HG02938 (cell line): ENCODE measurements around the gene CDKN2B.
"Not testable (repeated sequence)": the region's sequence is repeated elsewhere in the genome, so short reads cannot be mapped to it uniquely, and the experiment has no call there.

ENCODE experiments used
- ATAC-seq: cut with Tn5 transposase; IDR thresholded peaks from one replicate; pipeline ENCODE4 v1.9.1; 2021; ENCODE audit warnings: mild to moderate bottlenecking, moderate library complexity; ENCODE audit not compliant: unreplicated experiment

Gene CDKN2B

DNA sequence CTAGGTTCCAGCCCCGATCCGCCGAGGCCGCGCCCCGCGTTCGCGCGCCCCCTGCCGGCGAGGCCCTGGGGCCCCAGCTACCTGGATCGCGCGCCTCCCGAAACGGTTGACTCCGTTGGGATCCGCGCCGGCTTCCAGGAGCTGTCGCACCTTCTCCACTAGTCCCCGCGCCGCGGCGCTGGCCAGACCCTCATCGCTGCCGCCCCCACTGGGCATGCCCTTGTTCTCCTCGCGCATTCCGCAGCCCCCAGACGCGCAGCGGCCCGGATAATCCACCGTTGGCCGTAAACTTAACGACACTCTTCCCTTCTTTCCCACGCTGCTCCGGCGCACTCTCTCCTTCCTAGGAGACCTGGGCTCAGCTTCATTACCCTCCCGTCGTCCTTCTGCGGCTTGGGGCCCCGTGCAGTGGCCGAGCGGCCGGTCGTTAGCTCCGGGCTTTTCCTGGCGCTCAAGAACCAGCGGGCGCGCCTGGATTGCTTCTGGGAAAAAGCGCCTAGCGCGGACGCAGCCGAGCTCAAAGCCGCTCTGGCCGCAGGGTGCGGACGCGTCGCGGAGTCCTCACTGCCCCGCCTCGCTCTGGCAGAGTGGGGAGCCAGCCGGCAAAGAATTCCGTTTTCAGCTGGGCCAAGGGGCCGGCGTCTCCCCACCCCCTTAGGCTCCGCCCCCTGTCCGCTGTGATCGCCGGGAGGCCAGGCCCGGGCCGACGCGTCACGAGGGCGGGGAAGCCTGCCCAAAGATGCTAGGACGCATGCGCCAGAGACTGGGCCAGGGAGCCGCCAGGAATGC is at the start of gene CDKN2B:
Gene CDKN2B, minus strand, starts transcription at position 589 of the 789 bp plus-strand sequence. Its CDS starts 352 bp downstream, at position 237.
- ATAC-seq, result peak; percentile 84

DNA sequence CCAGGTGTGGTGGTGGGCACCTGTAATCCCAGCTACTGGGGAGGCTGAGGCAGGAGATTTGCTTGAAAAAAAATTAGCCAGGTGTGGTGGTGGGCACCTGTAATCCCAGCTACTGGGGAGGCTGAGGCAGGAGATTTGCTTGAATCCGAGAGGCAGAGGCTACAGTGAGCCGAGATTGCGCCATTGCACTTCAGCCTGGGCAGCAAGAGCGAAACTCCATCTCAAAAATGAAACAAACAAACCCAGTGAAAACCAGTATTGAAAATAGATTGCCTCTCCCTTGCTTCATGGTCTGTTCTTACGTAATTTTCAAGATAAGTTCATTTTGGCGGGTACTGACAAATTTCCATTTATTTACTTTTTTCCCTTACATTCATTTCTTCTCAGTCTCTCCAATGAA is 48.9 kb upstream of the CDKN2B start:
- ATAC-seq, result not testable (repeated sequence)

GRCh38 chr9:22056402-22056801 is 47.3 kb upstream of the CDKN2B start:
- ATAC-seq, result no peak

DNA sequence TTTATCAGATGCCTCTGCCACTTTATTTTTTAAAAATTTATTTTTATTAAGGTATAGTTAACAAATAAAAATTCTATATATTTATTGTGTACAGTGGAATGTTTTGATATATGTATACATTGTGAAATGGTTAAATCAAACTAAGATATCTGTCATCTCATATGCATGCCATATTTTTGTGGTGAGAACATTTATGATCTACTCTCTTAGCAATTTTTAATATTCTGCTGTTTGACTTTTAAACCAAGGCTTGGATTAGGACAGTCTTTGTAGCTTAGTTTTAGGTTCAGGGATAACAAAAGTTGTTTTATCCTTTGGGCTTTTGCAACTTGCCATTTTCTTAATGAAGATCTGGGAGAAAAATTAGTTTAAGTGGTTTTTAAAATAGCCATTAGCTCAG is 46.0 kb upstream of the CDKN2B start:
- ATAC-seq, result no peak

DNA sequence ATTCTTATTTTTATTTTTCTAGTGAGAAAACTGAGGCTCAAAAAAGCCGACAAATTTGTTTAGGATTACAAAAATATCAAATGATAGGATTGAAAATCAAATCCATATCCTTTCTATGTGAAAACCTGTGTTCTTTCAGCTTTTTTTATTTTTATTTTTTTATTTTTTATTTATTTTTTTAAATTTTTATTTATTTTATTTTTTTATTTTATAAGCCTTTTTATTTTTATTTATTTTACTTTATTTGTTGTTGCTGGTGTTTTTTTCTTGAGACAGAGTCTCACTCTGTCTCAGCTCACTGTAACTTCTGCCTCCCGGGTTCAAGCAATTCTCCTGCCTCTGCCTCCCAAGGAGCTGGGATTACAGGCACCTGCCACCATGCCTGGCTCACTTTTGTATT is 45.4 kb upstream of the CDKN2B start:
- no peak for ATAC-seq

- no peak for ATAC-seq
These were observed 45.0 kb upstream of the CDKN2B start for GRCh38 chr9:22054076-22054475.

DNA sequence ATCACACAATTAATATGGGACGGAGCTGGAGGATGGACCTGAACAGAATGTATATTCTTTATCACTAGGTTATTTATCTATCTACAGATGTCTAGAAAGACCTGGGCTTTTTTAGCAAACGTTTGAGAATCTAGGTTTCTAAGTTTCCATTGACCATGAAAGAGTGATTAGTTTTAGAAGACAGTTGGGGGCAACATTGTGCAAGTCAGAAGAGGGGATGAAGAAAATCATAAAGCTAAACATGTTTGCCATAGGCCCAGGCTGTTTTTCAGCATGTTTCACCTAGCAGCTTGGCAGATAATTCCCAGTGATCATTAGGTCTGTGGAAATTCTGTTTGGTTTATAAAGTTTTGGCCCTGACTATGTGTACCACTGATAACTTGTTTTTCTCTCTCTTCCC is 44.1 kb upstream of the CDKN2B start:
- no peak for ATAC-seq

- peak; percentile 55 for ATAC-seq
These were observed 43.4 kb upstream of the CDKN2B start for GRCh38 chr9:22052376-22052945.

DNA sequence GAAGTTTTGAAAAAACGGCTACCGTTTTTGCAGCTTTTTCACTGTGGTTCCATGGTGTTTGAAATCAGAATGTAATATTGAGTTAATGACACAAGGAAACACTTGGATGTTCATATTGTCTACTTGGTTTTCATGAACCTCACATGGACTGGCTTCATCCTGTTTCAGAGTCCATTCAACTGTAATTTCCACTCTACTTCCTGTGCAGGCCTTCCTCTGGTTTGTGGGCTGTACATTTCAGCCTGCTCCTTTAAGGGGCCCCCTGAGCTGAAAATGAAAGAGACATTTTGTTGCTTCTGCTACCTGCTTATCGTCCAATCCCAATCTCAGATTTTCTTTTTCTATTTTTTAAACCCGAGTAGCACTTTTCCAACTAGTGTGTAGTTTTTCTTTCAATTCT is 41.8 kb upstream of the CDKN2B start:
- peak; percentile 88 for ATAC-seq

DNA sequence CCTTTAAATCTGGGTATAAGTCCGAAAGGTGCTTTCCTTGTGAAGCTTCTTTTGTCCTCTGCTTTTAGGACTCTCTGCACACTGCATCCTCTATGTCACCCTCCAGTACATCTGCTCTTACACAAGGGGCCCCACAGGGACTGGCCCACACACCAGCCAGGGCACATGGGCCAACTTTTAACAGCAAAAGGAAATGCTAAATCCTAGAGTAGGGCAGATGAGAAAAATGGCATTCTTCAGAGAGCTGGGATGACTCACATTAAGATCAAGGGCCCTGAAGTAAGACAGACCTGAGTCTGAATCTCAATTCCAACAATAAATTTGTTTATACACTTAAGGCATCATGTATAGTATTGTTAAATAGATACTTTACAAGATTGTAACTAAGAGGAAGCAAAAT is 40.3 kb upstream of the CDKN2B start:
- no peak for ATAC-seq

GRCh38 chr9:22047596-22047995 is 38.5 kb upstream of the CDKN2B start:
- ATAC-seq, result no peak

- ATAC-seq, result no peak
These were observed 37.3 kb upstream of the CDKN2B start for GRCh38 chr9:22046243-22046885.

- ATAC-seq, result no peak
These were observed 36.3 kb upstream of the CDKN2B start for GRCh38 chr9:22045423-22045822.

- ATAC-seq, result no peak
These were observed 35.5 kb upstream of the CDKN2B start for GRCh38 chr9:22044583-22044982.

- no peak for ATAC-seq
These were observed 34.8 kb upstream of the CDKN2B start for GRCh38 chr9:22043928-22044327.

DNA sequence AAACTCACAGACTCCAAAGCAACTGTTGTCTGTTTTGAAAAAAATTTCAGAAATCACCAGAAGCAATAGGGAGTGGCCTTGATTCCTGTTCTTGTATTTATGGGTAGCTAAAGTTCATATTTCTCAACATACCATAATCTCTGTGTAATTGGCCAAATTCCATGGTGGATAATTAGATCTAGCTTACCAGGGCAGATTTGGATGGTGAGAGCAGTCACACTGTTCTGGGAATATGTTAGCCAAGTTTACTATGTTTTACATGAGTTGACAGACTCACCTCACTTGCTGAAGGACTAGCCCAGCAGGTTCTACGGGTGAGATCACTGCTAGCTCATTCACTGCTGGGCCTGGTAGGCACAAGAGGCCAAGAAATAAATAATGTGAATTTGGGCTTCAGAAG is 32.7 kb upstream of the CDKN2B start:
- no peak for ATAC-seq

DNA sequence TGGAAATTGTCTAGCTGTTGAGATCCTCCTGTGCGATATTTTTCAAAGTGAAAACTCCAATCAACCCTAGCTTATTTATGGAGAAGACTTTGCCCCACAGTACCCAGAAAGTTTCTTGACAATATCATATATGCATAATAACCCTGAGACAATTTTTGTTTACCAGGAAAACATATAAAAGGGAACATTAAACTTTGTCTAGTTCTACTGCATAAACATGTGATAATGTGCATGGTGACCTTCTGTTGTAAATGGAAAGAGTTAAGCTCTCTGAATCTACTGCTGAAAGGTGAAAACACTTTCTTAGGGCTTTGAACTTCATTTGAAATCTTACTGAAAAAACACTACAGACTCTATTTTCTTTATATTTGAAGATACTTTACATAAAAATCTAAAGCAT is 32.2 kb upstream of the CDKN2B start:
- ATAC-seq, result no peak

- ATAC-seq, result no peak
These were observed 31.7 kb upstream of the CDKN2B start for GRCh38 chr9:22040760-22041159.

GRCh38 chr9:22039258-22039657 is 30.2 kb upstream of the CDKN2B start:
- no peak for ATAC-seq

- ATAC-seq, result no peak
These were observed 29.0 kb upstream of the CDKN2B start for GRCh38 chr9:22037954-22038690.

DNA sequence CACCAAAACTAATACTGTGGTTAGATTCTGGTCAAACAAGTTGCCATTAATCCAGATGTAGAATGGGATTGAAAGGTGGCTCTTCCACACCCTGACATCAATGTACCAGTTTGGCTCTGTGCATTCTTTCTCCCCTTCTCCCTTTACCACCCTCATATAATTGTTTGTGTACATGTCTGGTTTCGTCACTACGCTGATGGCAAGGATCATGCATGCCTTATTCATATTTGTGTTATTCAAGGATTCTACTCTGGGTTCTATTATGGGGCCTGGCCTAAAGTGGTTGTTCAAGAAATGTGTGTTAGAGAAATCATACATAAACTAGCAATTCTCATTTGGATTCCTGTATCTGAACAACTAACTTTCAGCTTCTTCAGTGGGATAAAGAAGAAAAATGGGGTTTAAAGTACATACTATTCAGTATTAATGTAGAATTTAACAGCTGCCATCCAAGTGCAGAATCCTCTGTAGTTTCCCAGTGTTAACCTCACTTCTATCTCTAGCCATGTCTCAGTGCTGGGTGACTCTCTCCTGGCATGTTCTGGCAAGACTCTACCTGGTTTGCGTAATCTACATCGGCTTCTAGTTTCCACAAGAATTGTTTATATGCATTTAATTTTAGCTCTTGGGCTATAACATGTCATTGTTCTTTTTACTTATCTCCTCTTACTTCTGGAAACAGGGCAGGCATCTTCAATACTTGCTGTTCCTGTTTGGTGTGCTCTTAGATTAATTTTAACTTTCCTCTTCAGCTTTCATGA is 27.9 kb upstream of the CDKN2B start:
- ATAC-seq, result no peak
